Activated CD8-positive, alpha-beta memory T cell treated with anti-CD3 and anti-CD28 coated beads, Interleukin-2, amount 10 ng/mL, durations not matched to agents 7 days and 5 days (primary cell): ENCODE data around the gene SNX12. TPM values are rescaled to one million over a fixed set of nuclear protein-coding genes. Genes with fewer than 3 reads are reported as not detected.

Source experiments
- ATAC-seq: fragments of 150-1000 bp; cut with Tn5 transposase; one replicate; pipeline ENCODE4 v1.10.0; 2021; ENCODE audit warnings: moderate library complexity
- CTCF ChIA-PET: fragments of 350-600 bp; sonication (Branson Sonifier 250); formaldehyde crosslinking; loops from one replicate; lab custom pipeline; 2021; ENCODE audit warnings: antibody characterized with exemption; lab: Charles Lee
- DNase-seq: peaks from one replicate; pipeline ENCODE4 v3.0.0-alpha.2; 2020
- H3K27ac Mint-ChIP-seq: one replicate; pipeline ENCODE4 v1.8.0; 2021; ENCODE audit warnings: mild to moderate bottlenecking, mixed read lengths
- H3K27me3 Mint-ChIP-seq: one replicate; pipeline ENCODE4 v1.8.0; 2021; ENCODE audit warnings: mixed read lengths
- H3K36me3 Mint-ChIP-seq: one replicate; pipeline ENCODE4 v1.8.0; 2021; ENCODE audit warnings: mild to moderate bottlenecking, mixed read lengths
- H3K4me1 Mint-ChIP-seq: one replicate; pipeline ENCODE4 v1.8.0; 2021; ENCODE audit warnings: mixed read lengths
- H3K4me3 Mint-ChIP-seq: one replicate; pipeline ENCODE4 v1.8.0; 2021; ENCODE audit warnings: mild to moderate bottlenecking, moderate library complexity, mixed read lengths
- H3K9me3 Mint-ChIP-seq: one replicate; pipeline ENCODE4 v1.8.0; 2022; ENCODE audit warnings: low read depth, mixed read lengths
- total RNA-seq, 2 experiments: library from RNA; stranded (reverse); gene quantifications; one replicate each; pipeline ENCODE4 v1.2.3, GENCODE V29; 2021

SNX12 gene
- total RNA-seq, 2 experiments from 2014 or later, result 37.1 to 46.2 TPM

DNA sequence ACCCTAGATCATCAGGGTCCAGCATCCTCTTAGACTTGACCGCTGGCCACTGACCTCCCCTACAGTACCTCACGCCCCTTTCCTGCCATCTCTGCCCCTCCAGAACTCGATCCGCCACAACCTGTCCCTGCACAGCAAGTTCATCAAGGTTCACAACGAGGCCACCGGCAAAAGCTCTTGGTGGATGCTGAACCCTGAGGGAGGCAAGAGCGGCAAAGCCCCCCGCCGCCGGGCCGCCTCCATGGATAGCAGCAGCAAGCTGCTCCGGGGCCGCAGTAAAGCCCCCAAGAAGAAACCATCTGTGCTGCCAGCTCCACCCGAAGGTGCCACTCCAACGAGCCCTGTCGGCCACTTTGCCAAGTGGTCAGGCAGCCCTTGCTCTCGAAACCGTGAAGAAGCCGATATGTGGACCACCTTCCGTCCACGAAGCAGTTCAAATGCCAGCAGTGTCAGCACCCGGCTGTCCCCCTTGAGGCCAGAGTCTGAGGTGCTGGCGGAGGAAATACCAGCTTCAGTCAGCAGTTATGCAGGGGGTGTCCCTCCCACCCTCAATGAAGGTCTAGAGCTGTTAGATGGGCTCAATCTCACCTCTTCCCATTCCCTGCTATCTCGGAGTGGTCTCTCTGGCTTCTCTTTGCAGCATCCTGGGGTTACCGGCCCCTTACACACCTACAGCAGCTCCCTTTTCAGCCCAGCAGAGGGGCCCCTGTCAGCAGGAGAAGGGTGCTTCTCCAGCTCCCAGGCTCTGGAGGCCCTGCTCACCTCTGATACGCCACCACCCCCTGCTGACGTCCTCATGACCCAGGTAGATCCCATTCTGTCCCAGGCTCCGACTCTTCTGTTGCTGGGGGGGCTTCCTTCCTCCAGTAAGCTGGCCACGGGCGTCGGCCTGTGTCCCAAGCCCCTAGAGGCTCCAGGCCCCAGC lies 32.7 kb upstream of the SNX12 start:
- ATAC-seq (no peak), DNase-seq (no peak)
- Mint-ChIP-seq H3K9me3 (no peaks in the 10 kb centered on the region), H3K27ac (no peak overlapping the region), H3K4me1 (peaks cover 59% of the 10 kb centered on the region), H3K27me3 (no peaks in the 10 kb centered on the region), H3K4me3 (no peak overlapping the region), H3K36me3 (peaks cover 5% of the 10 kb centered on the region)
- CTCF ChIA-PET, result interaction anchor here (1.1 to 6.8 kb wide), 6 partner anchors 11 to 82 kb away, joined by 3 to 65 read pairs (median 4); partner anchors contain the start of genes IL2RG and MED12

DNA sequence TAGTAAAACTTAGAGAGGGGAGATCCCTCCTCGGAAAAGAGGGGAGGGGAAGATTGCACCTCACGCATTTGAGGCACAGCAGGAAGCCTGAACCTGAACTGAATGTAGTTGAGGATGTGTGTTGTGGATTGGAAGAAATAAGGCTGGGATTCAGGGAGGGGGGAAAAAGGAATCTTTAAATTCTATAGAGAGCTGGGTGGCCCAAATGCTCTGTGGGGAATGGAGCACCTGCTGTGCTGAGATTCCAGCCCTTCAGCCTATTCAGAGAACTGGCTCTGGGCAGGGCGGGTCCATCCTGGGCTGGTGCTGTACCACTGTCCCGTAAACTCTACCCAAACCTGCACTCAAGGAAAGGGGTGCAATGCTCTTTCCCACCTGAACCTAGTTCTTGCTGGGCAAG lies 31.6 kb upstream of the SNX12 start:
- H3K27me3 Mint-ChIP-seq, result no peaks in the 10 kb centered on the region
- DNase-seq, result no peak
- ATAC-seq, result no peak
- no peak overlapping the region for H3K27ac Mint-ChIP-seq
- H3K9me3 Mint-ChIP-seq, result no peaks in the 10 kb centered on the region
- no peaks in the 10 kb centered on the region for H3K36me3 Mint-ChIP-seq
- H3K4me3 Mint-ChIP-seq, result no peak overlapping the region
- peaks cover 54% of the 10 kb centered on the region for H3K4me1 Mint-ChIP-seq
- CTCF ChIA-PET, result interaction anchor here (0.6 to 6.8 kb wide), 7 partner anchors 12 to 129 kb away, joined by 3 to 65 read pairs (median 3); no protein-coding TSS in a partner anchor

- ATAC-seq (no peak), DNase-seq (no peak)
- Mint-ChIP-seq H3K36me3 (no peaks in the 10 kb centered on the region), H3K9me3 (no peaks in the 10 kb centered on the region), H3K4me3 (no peak overlapping the region), H3K27ac (no peak overlapping the region), H3K4me1 (peaks cover 50% of the 10 kb centered on the region), H3K27me3 (no peaks in the 10 kb centered on the region)
- CTCF ChIA-PET, result interaction anchor here (0.6 to 6.8 kb wide), 7 partner anchors 13 to 129 kb away, joined by 3 to 65 read pairs (median 3); no protein-coding TSS in a partner anchor
Observed at GRCh38 chrX:71098951-71099506, 30.9 kb upstream of the SNX12 start.

DNA sequence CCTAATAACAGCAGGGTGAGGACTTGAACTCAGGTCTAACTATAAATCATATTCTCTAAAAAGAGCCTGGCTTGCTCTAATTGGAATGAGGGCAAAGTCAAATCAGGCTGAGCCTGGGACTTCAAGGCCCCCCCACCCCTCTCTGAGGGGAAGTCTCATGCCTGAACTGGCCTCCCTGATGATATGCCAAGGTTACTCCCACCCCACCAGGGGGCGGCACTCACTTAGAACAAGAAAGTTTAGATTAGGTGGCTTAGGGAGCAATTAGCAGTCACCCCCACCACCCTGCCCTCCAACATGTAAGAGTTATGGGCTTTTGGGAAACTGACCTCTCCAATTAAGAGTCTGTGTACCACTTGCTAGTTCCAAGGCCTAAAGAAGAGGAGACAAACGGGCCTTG lies 30.2 kb upstream of the SNX12 start:
- Mint-ChIP-seq H3K36me3 (no peaks in the 10 kb centered on the region), H3K4me3 (no peak overlapping the region), H3K27ac (peak overlapping the region; percentile 15), H3K9me3 (no peaks in the 10 kb centered on the region), H3K4me1 (peaks cover 47% of the 10 kb centered on the region), H3K27me3 (no peaks in the 10 kb centered on the region)
- peak; percentile 41 for ATAC-seq
- CTCF ChIA-PET, result interaction anchor here (0.9 to 1.0 kb wide), 4 partner anchors 14 to 80 kb away, joined by 3 to 6 read pairs (median 4); partner anchors contain the start of gene IL2RG
- peak; percentile 80 for DNase-seq

DNA sequence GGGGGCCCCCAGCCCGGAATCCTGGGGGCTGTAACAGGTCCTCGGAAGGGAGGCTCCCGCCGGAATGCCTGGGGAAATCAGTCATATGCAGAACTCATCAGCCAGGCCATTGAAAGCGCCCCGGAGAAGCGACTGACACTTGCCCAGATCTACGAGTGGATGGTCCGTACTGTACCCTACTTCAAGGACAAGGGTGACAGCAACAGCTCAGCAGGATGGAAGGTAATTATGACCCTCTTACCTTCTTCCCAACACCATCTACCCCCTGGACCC lies 28.6 kb upstream of the SNX12 start:
- no peak for DNase-seq
- peak overlapping the region; percentile 84 for H3K4me3 Mint-ChIP-seq
- no peak for ATAC-seq
- H3K27ac Mint-ChIP-seq, result no peak overlapping the region
- peaks cover 37% of the 10 kb centered on the region for H3K4me1 Mint-ChIP-seq
- no peaks in the 10 kb centered on the region for H3K9me3 Mint-ChIP-seq
- H3K36me3 Mint-ChIP-seq, result no peaks in the 10 kb centered on the region
- CTCF ChIA-PET, result interaction anchor here (0.8 to 1.7 kb wide), 4 partner anchors 22 to 35 kb away, joined by 3 to 7 read pairs (median 4); partner anchors contain the start of gene MED12
- H3K27me3 Mint-ChIP-seq, result no peaks in the 10 kb centered on the region

GRCh38 chrX:71095981-71096759 lies 28.0 kb upstream of the SNX12 start:
- peak; percentile 54 for ATAC-seq
- CTCF ChIA-PET, result interaction anchor here (0.8 to 1.7 kb wide), 4 partner anchors 22 to 81 kb away, joined by 3 to 7 read pairs (median 4); partner anchors contain the start of gene MED12
- Mint-ChIP-seq H3K9me3 (no peaks in the 10 kb centered on the region), H3K36me3 (no peaks in the 10 kb centered on the region), H3K27me3 (no peaks in the 10 kb centered on the region), H3K4me1 (peaks cover 33% of the 10 kb centered on the region), H3K27ac (peak overlapping the region; percentile 64), H3K4me3 (peak overlapping the region; percentile 84)
- DNase-seq, result no peak

DNA sequence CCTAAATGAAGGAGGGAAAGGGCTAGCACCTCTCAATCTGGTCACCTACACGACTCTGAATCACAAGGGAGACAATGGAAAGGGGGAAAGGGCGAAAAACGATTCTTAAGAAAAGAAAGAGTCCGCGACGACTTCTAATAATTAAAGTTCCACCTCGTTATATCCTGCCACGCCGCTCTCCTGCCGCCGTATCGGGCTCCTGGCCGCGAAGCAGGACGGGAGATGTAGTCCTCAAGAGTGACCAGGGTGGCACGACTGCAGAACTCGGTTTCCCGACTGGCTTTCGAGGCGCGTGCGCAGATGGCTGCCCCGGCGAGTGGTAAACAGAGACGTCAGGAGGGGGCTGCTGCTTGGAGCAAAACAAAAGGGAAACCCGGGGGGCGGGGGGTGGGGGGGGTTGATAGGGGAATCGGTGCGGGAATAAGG lies 27.4 kb upstream of the SNX12 start, which contains the start of gene FOXO4:
TSS of gene FOXO4 (plus strand) at position 297 of the 426 bp plus-strand sequence. CDS start 678 bp downstream, outside the sequence.
- CTCF ChIA-PET, result interaction anchor here (0.6 to 1.7 kb wide), 4 partner anchors 33 to 82 kb away, joined by 3 to 7 read pairs (median 4); no protein-coding TSS in a partner anchor
- Mint-ChIP-seq H3K36me3 (no peaks in the 10 kb centered on the region), H3K4me1 (peaks cover 31% of the 10 kb centered on the region), H3K4me3 (peak within 1 kb of the TSS; percentile 84), H3K27ac (peak within 1 kb of the TSS; percentile 81), H3K27me3 (no peaks in the 10 kb centered on the region), H3K9me3 (no peaks in the 10 kb centered on the region)
- DNase-seq (peak; percentile 94), ATAC-seq (peak; percentile 92)

DNA sequence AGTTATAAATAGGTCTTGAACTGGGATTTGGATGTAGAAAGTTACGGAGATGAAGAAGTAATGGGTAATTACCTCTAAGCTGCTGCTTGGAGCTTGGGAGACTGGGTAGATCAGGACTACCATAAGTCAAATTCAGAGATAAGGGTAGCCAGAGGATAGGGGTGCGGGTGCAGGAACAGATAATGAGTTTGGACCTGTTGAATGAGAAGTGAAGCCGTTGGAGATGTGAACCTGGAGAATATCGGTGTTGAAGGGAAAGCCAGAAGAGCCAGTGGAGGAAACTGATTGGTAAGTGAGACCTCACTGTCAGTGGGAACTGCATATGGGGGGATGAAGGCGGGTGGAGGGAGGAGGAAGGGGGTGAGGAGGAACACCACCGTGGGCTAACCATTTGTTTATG lies 26.9 kb upstream of the SNX12 start:
- Mint-ChIP-seq H3K27me3 (no peaks in the 10 kb centered on the region), H3K27ac (peak overlapping the region; percentile 81), H3K4me3 (peak overlapping the region; percentile 84), H3K36me3 (no peaks in the 10 kb centered on the region), H3K9me3 (no peaks in the 10 kb centered on the region), H3K4me1 (peaks cover 29% of the 10 kb centered on the region)
- CTCF ChIA-PET, result interaction anchor here (0.6 kb wide), 1 partner anchor 34 kb away, joined by 3 read pairs; no protein-coding TSS in a partner anchor
- no peak for ATAC-seq
- no peak for DNase-seq

- CTCF ChIA-PET, result no interaction called here
- DNase-seq, result no peak
- no peak for ATAC-seq
- peaks cover 12% of the 10 kb centered on the region for H3K4me1 Mint-ChIP-seq
- no peaks in the 10 kb centered on the region for H3K9me3 Mint-ChIP-seq
- H3K4me3 Mint-ChIP-seq, result no peak overlapping the region
- no peak overlapping the region for H3K27ac Mint-ChIP-seq
- no peaks in the 10 kb centered on the region for H3K36me3 Mint-ChIP-seq
- H3K27me3 Mint-ChIP-seq, result no peaks in the 10 kb centered on the region
Observed at GRCh38 chrX:71091263-71091662, 23.1 kb upstream of the SNX12 start.

DNA sequence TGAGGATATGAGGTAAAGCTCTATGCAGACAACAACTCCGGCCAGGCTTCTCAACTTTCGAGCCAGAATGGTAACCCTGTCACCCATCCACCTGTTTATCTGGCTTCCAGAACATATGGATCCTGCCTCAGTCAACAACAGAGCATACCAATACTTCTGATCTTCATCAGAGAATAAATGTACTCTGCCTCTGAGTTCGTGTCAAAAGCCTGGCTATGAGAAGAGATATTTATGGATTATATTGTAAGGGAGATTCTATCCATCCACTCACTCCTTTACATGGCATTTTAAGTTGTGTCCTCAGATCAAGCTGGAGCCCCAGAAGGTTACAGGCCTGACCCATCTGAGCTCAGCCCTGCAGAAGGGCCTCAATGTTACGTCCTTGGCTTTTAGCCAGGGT lies 17.8 kb upstream of the SNX12 start:
- Mint-ChIP-seq H3K9me3 (no peaks in the 10 kb centered on the region), H3K4me1 (peaks cover 3% of the 10 kb centered on the region), H3K27me3 (no peaks in the 10 kb centered on the region), H3K27ac (no peak overlapping the region), H3K4me3 (no peak overlapping the region), H3K36me3 (no peaks in the 10 kb centered on the region)
- DNase-seq (no peak), ATAC-seq (no peak)
- CTCF ChIA-PET, result no interaction called here

GRCh38 chrX:71082822-71083221 lies 14.7 kb upstream of the SNX12 start:
- Mint-ChIP-seq H3K4me1 (peaks cover 3% of the 10 kb centered on the region), H3K36me3 (no peaks in the 10 kb centered on the region), H3K27ac (no peak overlapping the region), H3K4me3 (no peak overlapping the region), H3K9me3 (no peaks in the 10 kb centered on the region), H3K27me3 (no peaks in the 10 kb centered on the region)
- CTCF ChIA-PET, result no interaction called here
- no peak for DNase-seq
- no peak for ATAC-seq

DNA sequence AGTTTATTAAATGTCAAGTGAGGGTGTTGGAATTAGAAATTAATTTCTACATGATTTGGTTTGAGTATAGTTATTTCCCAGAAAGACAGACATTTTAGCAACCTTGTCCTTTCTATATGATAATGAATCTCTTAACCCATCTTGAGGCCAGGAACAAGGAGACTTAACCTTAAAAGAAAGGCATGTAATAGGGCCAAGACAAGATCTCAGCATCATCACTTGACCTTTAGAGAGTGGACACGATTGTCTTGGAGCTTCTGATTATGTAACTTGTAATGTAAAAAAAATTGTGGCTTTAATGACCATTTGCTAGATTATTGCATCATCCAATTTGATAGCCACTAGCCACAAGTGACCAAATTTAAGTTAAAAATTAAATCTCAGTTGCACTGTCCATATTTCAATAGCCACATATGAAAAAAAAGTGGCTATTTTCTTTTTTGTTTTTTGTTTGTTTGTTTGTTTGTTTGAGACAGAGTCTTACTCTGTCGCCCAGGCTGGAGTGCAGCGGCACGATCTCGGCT lies 14.1 kb upstream of the SNX12 start:
- no peaks in the 10 kb centered on the region for H3K27me3 Mint-ChIP-seq
- DNase-seq (no peak), ATAC-seq (no peak)
- H3K9me3 Mint-ChIP-seq, result no peaks in the 10 kb centered on the region
- CTCF ChIA-PET, result no interaction called here
- no peaks in the 10 kb centered on the region for H3K36me3 Mint-ChIP-seq
- no peak overlapping the region for H3K27ac Mint-ChIP-seq
- H3K4me3 Mint-ChIP-seq, result no peak overlapping the region
- H3K4me1 Mint-ChIP-seq, result peaks cover 3% of the 10 kb centered on the region
